Measurements from ENCODE around the gene FGD4.

The FGD4 gene

DNA sequence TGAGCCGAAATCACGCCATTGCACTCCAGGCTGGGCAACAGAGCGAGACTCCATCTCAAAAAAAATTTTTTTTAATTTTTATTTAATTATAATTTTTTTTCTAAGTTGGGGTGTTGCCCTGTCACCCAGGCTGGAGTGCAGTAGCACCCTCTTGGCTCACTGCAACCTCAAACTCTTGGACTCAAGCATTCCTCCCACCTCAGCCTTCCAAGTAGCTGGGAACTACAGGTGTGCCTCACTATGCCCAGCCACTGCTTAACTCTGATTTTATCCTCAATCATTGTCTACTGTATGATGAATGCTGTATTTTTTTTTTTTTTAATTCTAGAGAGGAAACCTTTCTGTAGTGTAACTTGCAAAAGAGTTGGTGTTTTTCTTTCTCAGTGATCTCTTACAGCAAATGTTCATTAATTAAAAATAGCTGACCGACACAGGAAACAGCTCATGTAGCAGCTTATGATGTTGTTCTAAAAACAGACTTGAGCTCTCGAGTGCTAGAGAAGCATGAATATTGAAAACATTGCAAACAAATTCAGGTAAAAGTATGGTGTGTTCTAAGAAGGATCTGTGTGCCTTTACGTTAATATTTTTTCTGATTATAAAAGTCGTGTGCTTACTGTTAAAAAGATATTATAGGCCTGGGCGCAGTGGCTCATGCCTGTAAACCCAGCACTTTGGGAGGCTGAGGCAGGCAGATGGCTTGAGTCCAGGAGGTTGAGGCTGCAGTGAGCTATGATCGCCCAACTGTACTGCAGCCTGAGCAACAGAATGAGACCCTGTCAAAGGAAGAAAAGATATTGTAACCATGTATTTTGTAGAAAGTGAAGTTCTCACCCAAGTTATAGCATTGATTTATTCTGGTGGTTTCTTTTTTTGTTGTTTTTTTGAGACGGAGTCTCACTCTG lies 68.9 kb downstream of the FGD4 start:
- no peak overlapping the region for H3K27ac ChIP-seq
- TF ChIP-seq CTCF (IDR thresholded peaks at IDR 0.05; ENCODE audit: low read depth, low read length): no peak
- DNase-seq: no peak
- H3K36me3 ChIP-seq: no peaks in the 10 kb centered on the region
- no peaks in the 10 kb centered on the region for H3K27me3 ChIP-seq (ENCODE audit: insufficient read depth, low read depth, severe bottlenecking)
- H3K9me3 ChIP-seq (ENCODE audit: severe bottlenecking): no peaks in the 10 kb centered on the region
- no peak overlapping the region for H3K4me3 ChIP-seq (ENCODE audit: low read depth, low read length)

DNA sequence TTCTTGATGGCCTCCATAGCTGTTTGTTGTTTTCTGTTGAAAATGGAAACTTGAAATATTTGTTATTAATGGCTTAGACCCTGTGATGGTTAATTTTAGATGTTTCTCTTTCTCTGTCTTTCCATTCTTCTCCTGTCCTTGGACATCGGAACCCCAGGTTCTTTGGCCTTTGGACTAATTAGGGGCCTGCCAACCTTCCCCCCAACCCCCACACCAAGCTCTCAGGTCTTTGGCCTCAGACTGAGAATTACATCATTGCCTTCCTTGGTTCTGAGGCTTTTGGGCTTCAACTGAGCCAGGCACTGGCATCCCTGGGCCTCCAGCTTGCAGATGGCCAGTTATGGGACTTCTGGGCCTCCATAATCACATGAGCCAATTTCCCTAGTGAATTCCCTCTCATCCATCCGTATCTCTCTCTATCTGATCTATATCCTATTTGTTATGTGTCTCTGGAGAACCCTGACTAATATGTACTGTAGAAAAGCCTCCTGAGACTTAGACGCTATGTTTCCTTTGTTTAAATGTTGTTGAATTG lies 71.6 kb downstream of the FGD4 start:
- H3K27me3 ChIP-seq (ENCODE audit: insufficient read depth, low read depth, severe bottlenecking): no peaks in the 10 kb centered on the region
- no peak for TF ChIP-seq CTCF (IDR thresholded peaks at IDR 0.05; ENCODE audit: low read depth, low read length)
- no peak for DNase-seq
- no peaks in the 10 kb centered on the region for H3K36me3 ChIP-seq
- no peak overlapping the region for H3K4me3 ChIP-seq (ENCODE audit: low read depth, low read length)
- H3K9me3 ChIP-seq (ENCODE audit: severe bottlenecking): no peaks in the 10 kb centered on the region
- no peak overlapping the region for H3K27ac ChIP-seq

- Histone ChIP-seq H3K9me3 (ENCODE audit: severe bottlenecking) (no peaks in the 10 kb centered on the region), H3K36me3 (no peaks in the 10 kb centered on the region), H3K27me3 (ENCODE audit: insufficient read depth, low read depth, severe bottlenecking) (no peaks in the 10 kb centered on the region), H3K4me3 (ENCODE audit: low read depth, low read length) (no peak overlapping the region), H3K27ac (no peak overlapping the region)
- DNase-seq: no peak
- no peak for TF ChIP-seq CTCF (IDR thresholded peaks at IDR 0.05; ENCODE audit: low read depth, low read length)
Measured at GRCh38 chr12:32471591-32472001, 72.2 kb downstream of the FGD4 start.

GRCh38 chr12:32475724-32476123 lies 76.4 kb downstream of the FGD4 start:
- DNase-seq: no peak
- no peak for TF ChIP-seq CTCF (IDR thresholded peaks at IDR 0.05; ENCODE audit: low read depth, low read length)
- Histone ChIP-seq H3K9me3 (ENCODE audit: severe bottlenecking) (no peaks in the 10 kb centered on the region), H3K4me3 (ENCODE audit: low read depth, low read length) (no peak overlapping the region), H3K27me3 (ENCODE audit: insufficient read depth, low read depth, severe bottlenecking) (no peaks in the 10 kb centered on the region), H3K27ac (no peak overlapping the region), H3K36me3 (no peaks in the 10 kb centered on the region)

DNA sequence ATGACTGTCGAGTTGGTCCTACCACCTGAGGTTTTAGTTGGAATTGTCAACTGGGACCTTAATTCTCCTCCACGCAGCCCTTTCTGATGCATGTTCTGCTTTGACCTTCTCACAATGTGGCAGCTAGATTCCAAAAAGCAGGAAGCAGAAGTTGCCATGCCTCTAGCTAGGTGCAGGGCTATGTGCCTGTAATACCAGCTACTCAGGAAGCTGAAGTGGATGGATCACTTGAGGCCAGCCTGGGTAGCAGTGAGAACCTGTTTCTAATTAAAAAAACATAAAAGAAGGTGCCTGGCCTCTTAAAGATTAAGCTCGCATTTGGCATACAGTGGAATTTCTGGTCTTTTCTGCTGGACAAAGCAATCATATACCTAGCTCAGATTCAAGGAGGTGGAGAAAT lies 77.1 kb downstream of the FGD4 start:
- Histone ChIP-seq H3K27me3 (ENCODE audit: insufficient read depth, low read depth, severe bottlenecking) (no peaks in the 10 kb centered on the region), H3K36me3 (no peaks in the 10 kb centered on the region), H3K9me3 (ENCODE audit: severe bottlenecking) (no peaks in the 10 kb centered on the region), H3K27ac (no peak overlapping the region), H3K4me3 (ENCODE audit: low read depth, low read length) (no peak overlapping the region)
- no peak for DNase-seq
- TF ChIP-seq CTCF (IDR thresholded peaks at IDR 0.05; ENCODE audit: low read depth, low read length): no peak
